Measurements from ENCODE around the gene APLN. TPM values are rescaled to one million over a fixed set of nuclear protein-coding genes. Genes with fewer than 3 reads are reported as not detected.

Gene APLN
- total RNA-seq, 6 donors from 2014 or later: 0.49 to 14.2 (median 1.7) TPM; not detected in 1

- H3K4me1 ChIP-seq: peaks cover 0 to 21% (median 9%) of the 10 kb centered on the region in 4 donors
- no peak overlapping the region for H3K4me3 ChIP-seq
- H3K27ac ChIP-seq: no peak overlapping the region
- ATAC-seq (ENCODE audit: low FRiP score in 2 of 2): no peak
- no peaks in the 10 kb centered on the region for H3K9me3 ChIP-seq
- no peak for TF ChIP-seq CTCF (IDR thresholded peaks at IDR 0.05)
- no peak for TF ChIP-seq POLR2AphosphoS5 (IDR thresholded peaks at IDR 0.05)
- no peak for TF ChIP-seq POLR2A (IDR thresholded peaks at IDR 0.05)
- no peak for TF ChIP-seq EP300 (IDR thresholded peaks at IDR 0.05)
- H3K27me3 ChIP-seq: no peaks in the 10 kb centered on the region
- no peaks in the 10 kb centered on the region for H3K36me3 ChIP-seq
- DNase-seq: no peak
- 95% methylated on average over 5 of the region's 5 CpGs; no CpG with 5 or more reads in 1 of the 2 donors for WGBS, 2 donors
Measured at GRCh38 chrX:129658429-129658828, 3.7 kb upstream of the APLN start.

- Histone ChIP-seq H3K9me3 (no peaks in the 10 kb centered on the region), H3K4me3 (no peak overlapping the region), H3K36me3 (no peaks in the 10 kb centered on the region), H3K4me1 (peaks cover 0 to 22% (median 10%) of the 10 kb centered on the region in 4 donors), H3K27ac (no peak overlapping the region), H3K27me3 (no peaks in the 10 kb centered on the region)
- 36 to 55% methylated on average over 5 to 11 of the region's 11 CpGs for WGBS, 2 donors
- TF ChIP-seq EP300 (IDR thresholded peaks at IDR 0.05) (no peak), POLR2A (IDR thresholded peaks at IDR 0.05) (no peak), CTCF (IDR thresholded peaks at IDR 0.05) (no peak), POLR2AphosphoS5 (IDR thresholded peaks at IDR 0.05) (no peak)
- ATAC-seq (ENCODE audit: low FRiP score in 2 of 2): no peak
- no peak for DNase-seq
Measured at GRCh38 chrX:129655547-129656249, 942 bp upstream of the APLN start.

GRCh38 chrX:129653971-129654651 lies 645 bp downstream of the APLN start:
- DNase-seq (peak in 1 of 2 donors; percentile 86), ATAC-seq (ENCODE audit: low FRiP score in 2 of 2) (peak in 1 of 2 donors; percentile 81)
- H3K27me3 ChIP-seq: no peaks in the 10 kb centered on the region
- no peaks in the 10 kb centered on the region for H3K36me3 ChIP-seq
- peak overlapping the region; percentile 32 to 54 (median 46) for H3K4me3 ChIP-seq
- H3K9me3 ChIP-seq: no peaks in the 10 kb centered on the region
- 45% methylated on average over 20 of the region's 57 CpGs; no CpG with 5 or more reads in 1 of the 2 donors for WGBS, 2 donors
- H3K4me1 ChIP-seq: peaks cover 0 to 22% (median 10%) of the 10 kb centered on the region in 4 donors
- no peak for TF ChIP-seq CTCF (IDR thresholded peaks at IDR 0.05)
- TF ChIP-seq EP300 (IDR thresholded peaks at IDR 0.05): no peak
- no peak for TF ChIP-seq POLR2A (IDR thresholded peaks at IDR 0.05)
- no peak for TF ChIP-seq POLR2AphosphoS5 (IDR thresholded peaks at IDR 0.05)
- H3K27ac ChIP-seq: no peak overlapping the region

- DNase-seq (no peak), ATAC-seq (ENCODE audit: low FRiP score in 2 of 2) (no peak)
- H3K27me3 ChIP-seq: no peaks in the 10 kb centered on the region
- peak overlapping the region in 3 of 4 donors; percentile 40 to 54 (median 53) for H3K4me3 ChIP-seq
- H3K36me3 ChIP-seq: no peaks in the 10 kb centered on the region
- H3K27ac ChIP-seq: no peak overlapping the region
- H3K9me3 ChIP-seq: no peaks in the 10 kb centered on the region
- H3K4me1 ChIP-seq: peaks cover 0 to 22% (median 10%) of the 10 kb centered on the region in 4 donors
- TF ChIP-seq POLR2A (IDR thresholded peaks at IDR 0.05): no peak
- no peak for TF ChIP-seq POLR2AphosphoS5 (IDR thresholded peaks at IDR 0.05)
- no peak for TF ChIP-seq EP300 (IDR thresholded peaks at IDR 0.05)
- TF ChIP-seq CTCF (IDR thresholded peaks at IDR 0.05): no peak
- WGBS, 2 donors: 66 to 72% methylated on average over 5 to 10 of the region's 10 CpGs
Measured at GRCh38 chrX:129653181-129653970, 1.4 kb downstream of the APLN start.
